Endothelial cell of umbilical vein (primary cell): ENCODE data around the gene FSTL1. TPM values are rescaled to one million over a fixed set of nuclear protein-coding genes. Genes with fewer than 3 reads are reported as not detected.

Source experiments
- BruUV-seq: library from RNA; stranded (reverse); fragments of 400-500 nt; replicated peaks from 2 replicates; lab custom pipeline; 2021; lab: Mats Ljungman, UMichigan
- CTCF ChIA-PET: fragments of 300-600, 350-600 bp; sonication (Branson Sonifier 250); formaldehyde crosslinking; loops from one replicate; lab custom pipeline; 2021; ENCODE audit warnings: antibody characterized with exemption, inconsistent platforms; lab: Charles Lee
- POLR2A ChIA-PET: fragments of 300-600, 350-600 bp; sonication (Branson Sonifier 250); formaldehyde crosslinking; loops from one replicate; lab custom pipeline; 2021; ENCODE audit warnings: antibody characterized with exemption, inconsistent platforms; lab: Charles Lee
- DNase-seq: peaks from one replicate; pipeline ENCODE4 v3.0.0-alpha.2; 2011; ENCODE audit warnings: low read depth, low spot score
- FAIRE-seq: peaks from 2 replicates; lab custom pipeline; 2011; peaks lifted over from hg19 to GRCh38; lab: Jason Lieb, UNC
- H2AFZ ChIP-seq: 2 replicates; pipeline ENCODE4 v1.6.0; 2012; ENCODE audit warnings: low read depth, low read length, control low read depth, inconsistent platforms
- H3K27ac ChIP-seq: 2 replicates; pipeline ENCODE4 v1.5.1; 2011; ENCODE audit warnings: low read depth, mild to moderate bottlenecking, control low read depth, low read length, moderate library complexity; ENCODE audit not compliant: insufficient read depth
- H3K27me3 ChIP-seq, 2 experiments: 2 replicates each; pipeline versions ENCODE4 v1.6.0 to v1.6.1; 2011; ENCODE audit warnings: low read length in 2 of 2, mixed read lengths in 1 of 2; ENCODE audit not compliant: control insufficient read depth in 2 of 2, insufficient read depth in 2 of 2
- H3K36me3 ChIP-seq, 2 experiments: 2 replicates in 1 of 2; 3 replicates in 1 of 2; pipeline ENCODE4 v1.5.1; 2011; ENCODE audit warnings: low read length in 2 of 2, mild to moderate bottlenecking in 1 of 2, moderate library complexity in 1 of 2; ENCODE audit not compliant: control insufficient read depth in 2 of 2, insufficient read depth in 2 of 2; ENCODE audit errors: extremely low read depth in 1 of 2
- H3K4me1 ChIP-seq: 3 replicates; pipeline ENCODE4 v1.5.1; 2011; ENCODE audit warnings: mild to moderate bottlenecking, low read length; ENCODE audit not compliant: control insufficient read depth, insufficient read depth; ENCODE audit errors: extremely low read depth
- H3K4me2 ChIP-seq: 2 replicates; pipeline ENCODE4 v1.6.1; 2011; ENCODE audit warnings: low read length, control low read depth, mixed read lengths; ENCODE audit not compliant: insufficient read depth
- H3K4me3 ChIP-seq, 3 experiments: fragments of 200-600 bp in 1 of 3; sonication (generic), shearing (Covaris generic) in 1 of 3; replicated peaks in 1 of 3; 2 replicates each; pipeline ENCODE4 v1.5.1; 2011 to 2016; ENCODE audit warnings: control low read depth in 3 of 3, low read length in 3 of 3, mild to moderate bottlenecking in 2 of 3, inconsistent platforms in 1 of 3, low read depth in 1 of 3, moderate library complexity in 1 of 3; ENCODE audit not compliant: insufficient read depth in 1 of 3
- H3K79me2 ChIP-seq: 2 replicates; pipeline ENCODE4 v1.6.0; 2012; ENCODE audit warnings: low read length, inconsistent platforms; ENCODE audit not compliant: control insufficient read depth, insufficient read depth
- H3K9ac ChIP-seq: replicated peaks from 2 replicates; pipeline ENCODE3; 2011; ENCODE audit warnings: low read length, control low read depth; ENCODE audit not compliant: insufficient read depth; ENCODE audit errors: extremely low read depth
- H3K9me1 ChIP-seq: replicated peaks from 3 replicates; pipeline ENCODE4 v1.6.0; 2011; ENCODE audit warnings: mild to moderate bottlenecking, low read length; ENCODE audit not compliant: control insufficient read depth, insufficient read depth; ENCODE audit errors: extremely low read depth
- H3K9me3 ChIP-seq: replicated peaks from 2 replicates; pipeline ENCODE4 v1.5.1; 2012; ENCODE audit warnings: low read length, inconsistent platforms; ENCODE audit not compliant: control insufficient read depth, insufficient read depth
- H4K20me1 ChIP-seq: replicated peaks from 2 replicates; pipeline ENCODE3; 2011; ENCODE audit warnings: mild to moderate bottlenecking, low read length; ENCODE audit not compliant: control insufficient read depth, insufficient read depth; ENCODE audit errors: extremely low read depth
- EZH2 ChIP-seq: IDR thresholded peaks from 2 replicates; pipeline ENCODE4 v1.6.1; 2012; ENCODE audit warnings: borderline replicate concordance, low read depth, mild to moderate bottlenecking, moderate library complexity, low read length, inconsistent platforms; ENCODE audit not compliant: severe bottlenecking
- FOS ChIP-seq: IDR thresholded peaks from 2 replicates; pipeline ENCODE4 v1.6.1; 2011; ENCODE audit warnings: mild to moderate bottlenecking, low read length, moderate library complexity, borderline replicate concordance; ENCODE audit not compliant: insufficient read depth
- GATA2 ChIP-seq: IDR thresholded peaks from 2 replicates; pipeline ENCODE4 v1.7.0; 2011; ENCODE audit warnings: low read depth, mild to moderate bottlenecking, moderate library complexity, mixed read lengths, low read length; ENCODE audit not compliant: insufficient read length, insufficient read depth
- JUN ChIP-seq: IDR thresholded peaks from 2 replicates; pipeline ENCODE4 v1.6.1; 2011; ENCODE audit warnings: borderline replicate concordance, low read depth; ENCODE audit not compliant: insufficient read length, insufficient read depth
- MAX ChIP-seq: IDR thresholded peaks from 2 replicates; pipeline ENCODE4 v1.6.1; 2011; ENCODE audit not compliant: insufficient read depth, insufficient read length
- MYC ChIP-seq: IDR thresholded peaks from one replicate; pipeline ENCODE4 v1.6.1; 2011; ENCODE audit warnings: mild to moderate bottlenecking, low read depth, low read length
- POLR2A ChIP-seq: IDR thresholded peaks from 2 replicates; pipeline ENCODE4 v1.6.1; 2012; ENCODE audit warnings: low read depth, mild to moderate bottlenecking, control low read depth, low read length
- POLR2AphosphoS5 ChIP-seq: IDR thresholded peaks from 2 replicates; pipeline ENCODE4 v1.6.1; 2012; ENCODE audit warnings: low read depth, mild to moderate bottlenecking, control low read depth, low read length, moderate library complexity; ENCODE audit not compliant: insufficient read depth
- dilution Hi-C: fragments of 300-500 bp; cut with MboI; formaldehyde crosslinking; loops from one replicate; pipeline ENCODE4 v1.15.0; 2019; ENCODE audit warnings: low sequenced_read_pairs; ENCODE audit not compliant: extremely low pct_ligation_motif_present
- intact Hi-C: fragments of 100-400 bp; cut with micrococcal nuclease; formaldehyde crosslinking; loops from one replicate; pipeline ENCODE4 v1.10.0; 2022
- polyA plus RNA-seq, 4 experiments: library from polyadenylated mRNA; depleted of rRNA in 3 of 4; stranded (reverse) in 3 of 4; unstranded in 1 of 4; fragments of >200 nt; gene quantifications; 2 replicates each; pipeline versions ENCODE4 v1.2.1 to v1.2.3, GENCODE V29; 2011 to 2012; ENCODE audit warnings: missing spikeins in 1 of 4
- total RNA-seq: library from RNA; stranded (reverse); gene quantifications from 2 replicates; pipeline ENCODE4 v1.2.3, GENCODE V29; 2021

Gene FSTL1
- total and polyA plus RNA-seq, 2 donors (not counting 3 experiments of a cell fraction or from before 2014, with no cell fraction given) = 235 to 562 TPM

GRCh38 chr3:120438216-120438615, 12.6 kb downstream of the FSTL1 start:
- Histone ChIP-seq H2AFZ (no peak overlapping the region), H3K4me1 (peaks cover 66% of the 10 kb centered on the region), H3K27me3 (no peaks in the 10 kb centered on the region), H3K9me1 (no peaks in the 10 kb centered on the region), H3K4me2 (peak overlapping the region; percentile 64), H3K9me3 (no peaks in the 10 kb centered on the region), H4K20me1 (no peaks in the 10 kb centered on the region), H3K36me3 (peaks cover 4 to 15% of the 10 kb centered on the region in 2 experiments), H3K79me2 (peaks cover 78% of the 10 kb centered on the region), H3K27ac (peak overlapping the region; percentile 91), H3K4me3 (no peak overlapping the region), H3K9ac (peak overlapping the region; percentile 54)
- CTCF ChIA-PET = interaction anchor here (1.3 to 24.8 kb wide), 4 partner anchors 11 to 121 kb away, joined by 4 to 367 read pairs (median 14); no protein-coding TSS in a partner anchor
- intact Hi-C loops (loop anchor here (5.0 kb wide), 1 partner anchor 346 kb away; the partner anchor contains the start of gene GSK3B), dilution Hi-C loops (no loop called here)
- no peak for DNase-seq
- FAIRE-seq = no peak
- no peak for TF ChIP-seq MAX
- TF ChIP-seq FOS = no peak
- TF ChIP-seq JUN = no peak
- TF ChIP-seq POLR2AphosphoS5 = no peak
- no peak for TF ChIP-seq GATA2
- no peak for TF ChIP-seq MYC
- TF ChIP-seq EZH2 = no peak
- TF ChIP-seq POLR2A = no peak
- BruUV-seq = no TSS peak
- POLR2A ChIA-PET = interaction anchor here (1.1 kb wide), 1 partner anchor 13 kb away, joined by 10 read pairs; the partner anchor contains the start of gene FSTL1
